Measurements from ENCODE around the gene CHN1.

CHN1 gene

DNA sequence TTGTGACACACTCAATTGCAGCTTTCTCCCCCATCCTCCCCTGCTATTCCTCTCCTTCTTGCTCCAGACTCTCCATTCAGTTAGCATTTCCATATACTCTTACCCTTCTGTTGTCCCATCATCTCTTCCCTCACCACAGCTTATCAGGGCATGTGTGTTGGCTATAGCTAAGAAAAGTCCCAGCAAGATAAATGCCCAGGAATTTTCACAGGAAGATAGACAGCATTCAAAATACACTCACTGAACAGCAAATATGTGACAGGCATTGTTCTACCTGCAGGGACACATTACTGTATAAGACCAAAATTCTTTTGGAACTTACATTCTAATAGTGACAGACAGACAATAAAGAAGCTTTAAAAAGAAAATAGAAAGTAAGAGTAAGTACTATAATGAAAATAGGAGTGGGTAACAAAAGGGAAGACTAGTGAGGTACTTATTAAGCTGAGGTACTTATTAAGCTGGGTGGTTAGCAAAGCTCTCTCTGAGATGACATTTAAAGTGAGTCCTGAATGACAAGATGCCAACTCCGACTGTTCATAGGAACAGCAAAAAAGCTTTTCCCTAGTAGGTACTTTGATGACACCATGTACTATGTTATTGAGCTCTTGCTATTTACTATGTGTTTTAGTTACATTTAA lies 86.2 kb downstream of the CHN1 start:
- no peak for DNase-seq

GRCh38 chr2:174916270-174916930 lies 88.8 kb downstream of the CHN1 start:
- no peak for DNase-seq

DNA sequence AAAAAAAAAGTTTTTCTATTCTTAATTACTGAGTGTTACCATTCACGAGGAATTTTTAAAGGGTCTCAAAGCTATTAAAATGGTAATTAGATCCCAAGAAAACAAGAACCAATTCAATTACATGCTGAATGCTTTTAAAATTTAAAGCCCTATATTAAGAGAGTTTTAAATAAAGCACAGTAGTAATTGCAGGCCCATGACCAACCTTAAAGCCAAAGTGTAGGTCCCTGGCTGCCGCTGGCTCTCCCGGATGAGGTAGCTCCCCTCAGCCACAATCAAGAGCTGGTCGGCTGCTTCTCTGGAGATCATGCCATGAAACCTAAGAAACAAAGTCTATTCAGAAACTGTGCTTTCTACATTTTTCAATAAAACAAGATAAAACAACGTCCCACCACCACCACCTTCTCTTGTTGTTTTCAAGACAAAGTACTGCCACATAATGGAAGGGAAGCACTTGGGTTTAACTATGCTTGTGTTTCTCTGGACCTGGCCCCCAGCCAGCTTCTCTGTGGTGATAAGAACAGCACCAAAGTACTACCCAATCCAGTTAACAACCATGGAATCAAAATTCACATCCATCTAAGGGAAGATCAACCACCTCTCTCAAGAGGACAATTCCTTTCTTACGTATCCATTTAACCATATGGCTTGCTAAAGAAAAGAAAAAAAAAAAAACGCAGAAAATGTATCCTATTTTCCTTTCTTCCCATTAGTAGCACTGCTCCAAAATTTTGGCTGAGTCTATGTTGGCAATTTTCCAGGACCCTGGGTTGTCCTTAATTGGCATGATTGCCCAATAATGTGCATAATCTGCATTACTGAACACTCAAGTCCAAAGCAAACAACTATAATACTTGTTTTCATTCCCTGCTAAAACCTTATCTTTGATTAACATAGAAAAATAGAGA lies 90.1 kb downstream of the CHN1 start:
- DNase-seq = no peak

GRCh38 chr2:174908284-174908683 lies 96.9 kb downstream of the CHN1 start:
- no peak for DNase-seq

DNA sequence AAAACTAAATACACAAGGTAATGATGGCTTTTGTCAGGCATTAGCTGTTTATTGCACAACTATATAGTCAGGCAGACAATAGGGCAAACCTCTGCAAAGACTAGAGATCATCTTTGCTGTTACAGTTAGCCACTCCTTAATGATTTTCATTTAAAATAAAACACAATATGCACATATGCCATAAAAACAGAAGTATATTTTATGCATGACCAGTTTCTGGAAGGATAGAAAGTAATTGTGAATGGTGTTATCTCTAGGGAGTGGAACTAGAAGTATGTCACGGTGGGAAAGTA lies 102.0 kb downstream of the CHN1 start:
- no peak for DNase-seq

GRCh38 chr2:174902506-174903263 lies 102.5 kb downstream of the CHN1 start:
- DNase-seq = peak; percentile 61

DNA sequence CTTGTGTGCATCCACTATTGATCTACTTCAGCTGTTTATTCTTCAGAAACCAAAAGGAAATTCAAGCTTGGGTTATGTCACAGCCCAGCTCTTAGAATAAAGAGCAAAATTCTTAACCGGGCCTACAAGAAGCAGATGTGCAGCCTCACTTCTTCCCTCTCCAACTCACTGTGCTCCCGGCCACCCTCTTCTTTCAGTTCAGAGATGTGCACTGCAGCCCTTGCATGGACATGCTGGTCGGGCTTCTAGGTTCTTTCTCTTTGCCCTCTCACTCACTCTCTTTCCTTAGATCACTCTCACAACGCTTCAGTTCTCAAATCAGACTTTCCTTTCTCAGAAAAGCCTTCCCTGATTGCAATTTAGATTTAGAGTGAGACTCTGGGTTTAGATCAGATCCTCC lies 104.1 kb downstream of the CHN1 start:
- no peak for DNase-seq

DNA sequence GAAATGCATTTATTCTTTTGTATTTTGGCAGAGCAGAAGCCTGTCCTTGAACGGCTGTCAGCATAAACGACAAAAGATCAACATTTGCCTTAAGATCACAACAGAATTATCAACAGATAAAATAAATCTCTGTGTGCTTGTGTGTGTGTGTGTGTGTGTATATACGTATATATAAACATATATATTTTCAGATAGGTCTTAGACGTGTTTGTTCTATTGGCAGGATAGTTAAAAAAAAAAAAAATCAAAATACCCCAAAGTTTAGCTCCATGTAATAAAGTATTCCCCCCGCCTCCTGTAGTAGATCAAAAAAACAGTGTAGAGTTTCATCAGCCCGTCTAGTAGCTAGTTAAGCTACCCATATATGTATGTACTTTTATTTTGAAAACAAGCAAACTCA lies 107.9 kb downstream of the CHN1 start:
- DNase-seq = no peak

DNA sequence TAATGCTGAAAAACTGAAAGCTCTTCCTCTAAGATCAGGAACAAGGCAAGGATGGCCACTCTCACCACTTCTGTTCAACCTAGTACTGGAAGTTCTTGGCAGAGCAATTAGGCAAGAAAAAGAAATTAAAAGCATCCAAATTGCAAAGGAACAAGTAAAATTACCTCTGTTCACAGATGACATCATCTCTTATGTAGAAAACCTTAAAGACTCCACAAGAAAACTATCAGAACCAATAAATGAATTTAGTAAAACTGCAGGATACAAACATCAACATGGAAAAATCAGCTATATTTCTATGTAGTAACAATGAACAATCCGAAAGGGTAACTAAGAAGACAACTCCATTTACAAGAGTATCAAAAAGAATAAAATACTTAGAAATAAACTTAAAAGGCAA lies 112.2 kb downstream of the CHN1 start:
- DNase-seq = no peak

DNA sequence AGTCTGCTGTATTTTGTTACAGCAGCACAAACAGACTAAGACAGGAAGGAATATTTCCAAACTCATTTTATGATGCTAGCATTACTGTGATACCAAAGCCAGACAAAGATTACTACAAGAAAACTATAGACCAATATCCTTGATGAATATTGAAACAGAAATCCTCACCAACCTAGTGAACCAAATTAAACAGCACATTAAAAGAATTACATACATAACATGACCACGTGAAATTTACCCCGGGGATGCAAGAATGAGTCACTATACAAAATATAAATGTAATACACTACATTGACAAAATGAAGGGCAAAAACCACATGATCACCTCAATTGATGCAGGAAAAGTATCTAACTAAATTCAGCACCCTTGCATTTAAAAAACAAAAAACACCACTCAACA lies 112.6 kb downstream of the CHN1 start:
- DNase-seq = no peak

- no peak for DNase-seq
Observed at GRCh38 chr2:174888646-174889271, 116.4 kb downstream of the CHN1 start.

- DNase-seq = no peak
Observed at GRCh38 chr2:174888146-174888545, 117.0 kb downstream of the CHN1 start.

- no peak for DNase-seq
Observed at GRCh38 chr2:174882416-174882815, 122.8 kb downstream of the CHN1 start.

DNA sequence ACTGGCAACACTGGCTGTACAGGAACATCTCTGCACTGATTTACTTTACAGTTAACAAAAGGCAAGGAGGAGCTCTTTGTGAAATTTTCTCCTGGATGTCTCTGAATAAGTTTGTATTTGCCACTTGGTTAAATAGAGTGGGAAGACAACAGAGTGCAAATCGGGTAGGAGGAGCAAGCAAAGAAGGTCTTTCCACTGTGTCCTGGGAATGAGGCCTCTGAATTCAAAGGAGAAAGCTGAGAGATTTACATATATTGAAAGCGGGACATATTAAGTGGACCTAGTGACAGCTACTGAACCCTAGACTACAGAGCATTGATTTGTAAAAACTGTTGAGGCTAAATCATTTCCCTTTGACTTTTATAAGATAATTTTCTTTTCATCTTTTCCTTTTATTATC lies 123.5 kb downstream of the CHN1 start:
- no peak for DNase-seq

GRCh38 chr2:174878537-174879147 lies 126.5 kb downstream of the CHN1 start:
- DNase-seq = no peak

GRCh38 chr2:174877751-174878150 lies 127.4 kb downstream of the CHN1 start:
- no peak for DNase-seq

DNA sequence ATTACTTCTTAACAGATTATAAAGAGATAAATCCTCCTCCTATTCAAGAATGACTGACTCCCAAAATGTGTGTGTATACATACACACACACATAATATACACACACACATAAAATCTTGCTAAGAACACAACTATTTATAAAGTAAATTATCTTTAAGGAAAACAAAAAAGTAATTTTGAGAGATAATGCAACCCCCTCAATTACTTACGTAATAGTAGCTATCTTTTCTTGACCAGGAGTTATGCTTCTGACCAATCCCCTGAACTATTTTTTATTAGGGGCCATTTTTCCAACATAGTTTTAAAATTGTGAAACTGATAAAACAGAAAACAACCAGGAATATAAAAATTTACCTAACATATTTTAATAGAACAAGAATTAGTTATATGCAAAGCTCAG lies 127.9 kb downstream of the CHN1 start:
- no peak for DNase-seq

DNA sequence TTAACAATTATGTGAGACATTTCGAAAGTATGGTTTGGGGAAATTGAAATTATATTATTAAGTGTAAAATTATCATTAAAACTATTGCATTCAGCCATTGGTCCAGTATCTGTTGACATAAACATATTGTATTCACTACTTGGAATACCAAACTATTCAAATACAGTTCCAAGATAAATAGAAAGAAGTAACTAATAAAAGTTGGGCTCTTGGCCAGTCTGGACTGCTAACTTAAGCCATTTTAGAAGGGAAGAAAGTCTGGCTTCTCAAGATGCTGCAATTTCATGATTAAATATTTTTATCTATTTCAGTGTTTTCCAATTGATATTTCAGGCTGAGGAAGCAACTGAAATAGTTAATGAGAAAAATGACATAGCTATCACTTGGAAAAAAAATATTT lies 131.1 kb downstream of the CHN1 start:
- DNase-seq = no peak

GRCh38 chr2:174873471-174873870 lies 131.7 kb downstream of the CHN1 start:
- no peak for DNase-seq

GRCh38 chr2:174870787-174871186 lies 134.4 kb downstream of the CHN1 start:
- DNase-seq = no peak

DNA sequence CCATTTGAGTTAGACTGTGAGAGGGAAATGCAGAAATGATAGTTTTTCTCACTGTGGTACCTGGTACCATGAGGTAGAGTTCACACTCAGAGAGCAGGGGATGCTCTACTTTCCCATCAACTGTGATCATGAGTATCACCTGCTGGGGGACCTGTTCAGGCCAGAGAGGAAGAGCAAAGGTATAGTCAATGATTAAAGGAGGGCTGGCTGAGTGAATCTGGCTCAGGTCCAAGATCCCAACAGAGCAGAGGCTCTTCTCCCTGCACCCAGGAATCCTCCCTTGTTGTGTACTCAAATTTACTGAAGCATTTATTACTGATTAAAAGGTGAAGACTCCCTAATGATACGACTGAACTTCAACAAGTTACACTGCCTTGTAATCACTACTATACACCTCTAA lies 136.3 kb downstream of the CHN1 start:
- DNase-seq = no peak

DNA sequence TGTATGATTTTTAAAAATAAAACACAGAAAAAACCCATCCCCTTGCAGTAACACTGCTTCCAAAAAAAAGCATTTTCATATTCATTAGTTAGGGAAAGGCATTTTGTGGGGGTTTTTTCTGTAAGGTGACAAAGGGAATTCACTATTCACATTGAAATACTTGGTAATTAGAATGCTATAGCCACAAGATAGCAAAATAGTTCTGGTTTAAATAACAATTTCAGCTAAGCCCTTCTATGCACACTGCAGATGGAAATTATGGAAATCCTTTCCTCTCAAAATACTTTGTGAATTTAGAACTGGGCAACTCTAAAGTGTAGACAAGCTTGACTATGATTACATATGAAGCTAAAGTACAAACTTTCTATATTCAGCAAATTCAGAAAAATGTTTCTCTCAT lies 138.8 kb downstream of the CHN1 start:
- DNase-seq = no peak

DNA sequence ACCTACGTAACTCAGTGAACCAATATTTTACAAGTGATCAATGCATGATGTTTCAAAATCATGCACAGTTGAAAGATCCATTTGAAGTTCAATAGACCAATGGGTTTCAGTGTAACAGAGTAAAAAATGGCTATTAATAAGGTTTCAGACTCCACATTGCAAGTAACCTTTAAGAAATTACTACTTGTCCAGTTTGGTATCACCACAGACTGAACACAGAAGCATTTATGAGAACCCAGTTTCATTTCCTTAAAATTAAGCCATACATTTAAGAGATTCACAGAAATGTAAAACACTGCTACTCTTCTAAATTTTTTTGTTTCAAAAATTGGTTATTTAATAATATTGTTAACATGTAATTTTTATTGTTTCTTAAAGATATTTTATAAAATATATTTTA lies 142.0 kb downstream of the CHN1 start:
- no peak for DNase-seq
